KOPT-K1 (cell line): Measurements from ENCODE around the gene PTPRD.
"Not testable (repeated sequence)": the region's sequence is repeated elsewhere in the genome, so short reads cannot be mapped to it uniquely, and the experiment has no call there.

Experiments
- H3K27ac ChIP-seq: fragments of 200-600 bp; sonication (generic); 2 replicates; pipeline ENCODE4 v1.5.1; 2016; ENCODE audit warnings: antibody characterized with exemption, mild to moderate bottlenecking, low read depth, low read length; ENCODE audit not compliant: poor library complexity, severe bottlenecking
- H3K36me3 ChIP-seq: fragments of 200-600 bp; sonication (generic); 2 replicates; pipeline ENCODE4 v1.5.1; 2017; ENCODE audit warnings: antibody characterized with exemption, mild to moderate bottlenecking, low read length, moderate library complexity; ENCODE audit not compliant: insufficient read depth
- H3K9me3 ChIP-seq: fragments of 200-600 bp; sonication (generic); 2 replicates; pipeline ENCODE4 v1.5.1; 2017; ENCODE audit warnings: antibody characterized with exemption, low read length, mild to moderate bottlenecking; ENCODE audit not compliant: insufficient read depth, poor library complexity, severe bottlenecking

PTPRD gene

DNA sequence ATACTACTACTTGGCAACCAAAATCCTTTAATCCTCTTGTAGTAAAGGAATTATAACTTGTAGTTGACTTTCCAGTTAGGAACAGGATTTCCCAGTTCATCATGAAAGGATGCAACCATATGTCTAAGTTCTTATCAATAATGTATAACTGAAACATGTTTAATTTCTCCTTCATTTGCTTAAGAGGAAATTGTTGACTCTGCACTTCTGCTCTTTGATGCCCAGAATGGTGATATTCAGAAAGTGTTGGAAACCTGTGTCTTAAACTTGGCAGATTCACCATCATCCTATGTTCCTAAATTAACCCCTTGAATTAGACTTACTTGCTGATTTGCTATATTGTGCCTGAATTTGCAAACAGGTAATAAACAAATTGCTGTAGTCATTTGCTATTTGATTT is 201.5 kb downstream of the PTPRD start:
- Histone ChIP-seq H3K27ac (no peak overlapping the region), H3K9me3 (no peaks in the 10 kb centered on the region), H3K36me3 (no peaks in the 10 kb centered on the region)

DNA sequence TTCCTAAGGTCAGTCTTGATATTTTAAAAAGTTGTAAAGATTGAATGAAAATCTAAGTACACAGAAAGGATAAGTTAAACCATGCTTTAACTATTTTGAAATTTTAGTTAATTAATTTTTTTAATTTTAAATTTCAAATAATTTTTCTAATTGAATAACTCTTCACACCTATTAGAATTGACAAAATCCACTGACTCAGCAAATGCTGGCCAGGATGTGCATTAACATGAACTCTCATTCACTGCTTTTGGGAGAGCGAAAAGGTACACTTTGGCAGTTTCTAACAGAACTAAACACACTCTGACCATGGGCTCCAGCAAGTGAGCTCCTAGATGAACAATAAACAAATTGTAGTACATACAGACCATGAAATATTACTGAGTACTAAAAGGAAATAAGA is 209.5 kb downstream of the PTPRD start:
- no peaks in the 10 kb centered on the region for H3K36me3 ChIP-seq
- H3K27ac ChIP-seq, result no peak overlapping the region

GRCh38 chr9:10396615-10397014 is 216.2 kb downstream of the PTPRD start:
- no peaks in the 10 kb centered on the region for H3K36me3 ChIP-seq
- no peak overlapping the region for H3K27ac ChIP-seq
- no peaks in the 10 kb centered on the region for H3K9me3 ChIP-seq

More for the DNA sequence above, 209.5 kb downstream of the PTPRD start:
- no peaks in the 10 kb centered on the region for H3K9me3 ChIP-seq

DNA sequence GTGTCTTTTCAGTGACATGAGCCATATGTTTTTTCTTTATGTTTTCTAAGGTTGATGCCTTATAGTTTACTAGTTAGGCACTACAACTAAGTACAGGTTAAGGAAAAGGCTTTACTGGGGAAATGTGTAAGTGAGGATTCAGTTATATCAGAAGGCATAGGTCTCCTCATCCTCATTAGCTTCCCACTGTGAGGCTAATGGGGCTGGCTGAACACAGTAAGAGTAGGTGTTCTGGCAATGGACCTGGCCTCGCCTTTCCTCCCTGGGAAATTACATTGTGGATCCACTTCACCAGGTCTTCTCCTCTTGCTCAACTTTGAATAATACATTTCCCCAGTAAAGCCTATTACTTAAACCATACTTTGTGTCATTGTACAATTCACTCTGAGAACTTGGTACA is 225.5 kb downstream of the PTPRD start:
- no peaks in the 10 kb centered on the region for H3K36me3 ChIP-seq
- no peak overlapping the region for H3K27ac ChIP-seq
- no peaks in the 10 kb centered on the region for H3K9me3 ChIP-seq

DNA sequence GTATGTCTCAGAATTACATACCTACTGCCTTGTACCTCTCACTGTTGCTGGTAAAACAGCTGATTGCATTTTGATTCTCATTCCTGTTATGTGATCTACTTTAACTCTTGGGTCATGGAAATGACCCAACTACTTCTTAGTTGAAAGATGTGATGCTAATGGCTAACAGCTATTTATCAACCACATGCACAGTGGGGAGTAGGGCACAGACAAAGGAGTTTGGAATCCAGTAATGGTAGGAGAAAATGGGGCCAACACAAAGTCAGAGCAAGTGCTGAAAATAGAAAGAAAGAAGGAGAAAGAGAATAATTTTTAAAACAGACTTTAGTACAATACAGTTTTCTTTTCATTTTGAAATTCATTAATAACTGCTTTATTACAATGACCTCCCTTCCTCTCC is 241.0 kb downstream of the PTPRD start:
- Histone ChIP-seq H3K9me3 (no peaks in the 10 kb centered on the region), H3K36me3 (no peaks in the 10 kb centered on the region)

DNA sequence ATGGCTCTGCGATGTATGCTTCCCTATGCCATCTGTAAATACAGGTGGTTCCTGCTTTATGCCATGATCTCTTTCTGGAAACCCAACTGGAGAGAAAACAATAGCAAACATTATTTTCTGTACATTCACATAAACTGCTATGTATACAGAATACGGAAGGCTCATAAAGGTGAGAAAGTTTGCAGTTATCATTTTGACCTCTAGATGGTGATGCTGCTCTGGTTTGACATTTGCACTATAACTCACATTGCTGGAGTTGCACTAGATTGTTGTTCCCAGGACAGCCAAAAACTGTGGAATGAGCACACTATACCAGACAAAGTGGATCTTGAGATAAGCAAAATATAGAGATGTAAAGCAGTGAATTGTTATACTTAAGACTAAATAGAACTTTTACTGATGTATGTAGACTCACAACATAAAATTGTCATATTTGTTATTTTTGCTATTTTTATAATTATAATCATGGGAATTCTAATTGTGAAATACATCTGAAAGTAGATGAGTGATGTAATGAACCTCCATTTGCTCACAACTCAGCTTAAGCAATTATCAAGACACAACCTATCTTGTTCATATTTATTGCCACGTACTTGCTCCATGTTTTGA is 246.5 kb downstream of the PTPRD start:
- no peaks in the 10 kb centered on the region for H3K36me3 ChIP-seq
- H3K27ac ChIP-seq, result no peak overlapping the region
- no peaks in the 10 kb centered on the region for H3K9me3 ChIP-seq

More for the DNA sequence above, 241.0 kb downstream of the PTPRD start:
- H3K27ac ChIP-seq, result no peak overlapping the region

DNA sequence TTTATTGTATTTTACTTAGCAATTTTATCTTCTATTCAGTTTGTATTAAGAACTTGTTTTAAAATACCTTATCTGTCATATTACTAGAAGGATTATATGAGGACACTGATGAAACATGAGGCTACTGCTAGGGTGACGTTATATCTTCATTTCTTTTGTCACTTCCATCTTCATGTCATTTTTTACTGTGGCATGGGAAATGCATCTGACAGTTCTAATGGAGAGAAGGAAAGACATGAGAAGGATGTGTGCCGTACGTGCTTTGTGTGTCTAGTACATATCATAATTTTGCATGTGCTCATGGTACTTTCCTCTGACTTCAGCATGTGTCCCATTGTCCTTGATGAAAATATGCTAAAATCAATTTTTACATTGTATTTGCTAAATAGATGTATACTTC is 258.2 kb downstream of the PTPRD start:
- Histone ChIP-seq H3K27ac (no peak overlapping the region), H3K36me3 (no peaks in the 10 kb centered on the region), H3K9me3 (no peaks in the 10 kb centered on the region)

- H3K27ac ChIP-seq, H3K9me3 ChIP-seq, H3K36me3 ChIP-seq: not testable (repeated sequence)
Measured at GRCh38 chr9:10345621-10346020, 267.2 kb downstream of the PTPRD start.

DNA sequence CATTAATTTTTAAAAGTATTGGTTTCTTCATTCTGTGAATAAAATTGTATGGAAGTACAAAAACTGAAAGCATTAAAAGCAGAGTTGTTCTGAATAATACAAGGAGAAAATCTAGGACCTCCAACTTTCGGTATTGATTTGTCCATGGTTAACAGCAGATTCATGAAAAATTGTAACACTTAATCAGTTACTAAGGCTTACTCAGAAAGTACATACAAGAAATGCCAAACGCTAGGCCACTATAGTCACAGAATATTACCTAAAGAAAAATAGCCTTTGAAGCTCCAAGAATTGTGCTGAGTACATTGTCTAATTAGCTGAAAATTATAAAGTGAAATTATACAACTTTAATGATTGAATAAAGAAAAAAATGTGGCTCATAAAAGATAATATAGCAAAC is 271.7 kb downstream of the PTPRD start:
- H3K27ac ChIP-seq, result no peak overlapping the region
- H3K36me3 ChIP-seq, result no peaks in the 10 kb centered on the region
- no peaks in the 10 kb centered on the region for H3K9me3 ChIP-seq

GRCh38 chr9:10339152-10339551 is 273.6 kb downstream of the PTPRD start:
- no peaks in the 10 kb centered on the region for H3K36me3 ChIP-seq
- no peaks in the 10 kb centered on the region for H3K9me3 ChIP-seq
- no peak overlapping the region for H3K27ac ChIP-seq

DNA sequence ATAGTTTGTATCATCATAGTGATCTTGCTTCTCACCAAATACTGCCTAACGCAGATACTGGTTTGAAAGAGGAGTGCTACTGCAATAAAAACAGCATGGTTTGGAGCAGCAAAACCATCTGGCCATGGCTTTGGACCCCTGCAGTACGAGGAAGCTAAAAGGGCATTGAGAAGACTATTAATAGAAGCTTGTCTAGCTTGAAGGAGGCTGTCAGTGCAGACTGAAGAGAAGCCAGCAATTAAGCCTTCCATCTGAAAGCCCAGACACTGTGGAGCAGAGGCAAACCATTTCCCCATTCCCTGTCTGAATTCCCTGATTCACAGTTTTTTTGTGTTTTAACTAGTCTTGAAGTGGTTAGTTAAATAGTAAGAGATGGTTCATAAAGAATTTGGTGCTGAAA is 281.6 kb downstream of the PTPRD start:
- no peaks in the 10 kb centered on the region for H3K36me3 ChIP-seq
- no peaks in the 10 kb centered on the region for H3K9me3 ChIP-seq
- H3K27ac ChIP-seq, result no peak overlapping the region

GRCh38 chr9:10282084-10282483 is 330.7 kb downstream of the PTPRD start:
- H3K36me3 ChIP-seq, result no peaks in the 10 kb centered on the region
- no peak overlapping the region for H3K27ac ChIP-seq
- no peaks in the 10 kb centered on the region for H3K9me3 ChIP-seq

GRCh38 chr9:10274988-10275387 is 337.8 kb downstream of the PTPRD start:
- H3K9me3 ChIP-seq, result no peaks in the 10 kb centered on the region

DNA sequence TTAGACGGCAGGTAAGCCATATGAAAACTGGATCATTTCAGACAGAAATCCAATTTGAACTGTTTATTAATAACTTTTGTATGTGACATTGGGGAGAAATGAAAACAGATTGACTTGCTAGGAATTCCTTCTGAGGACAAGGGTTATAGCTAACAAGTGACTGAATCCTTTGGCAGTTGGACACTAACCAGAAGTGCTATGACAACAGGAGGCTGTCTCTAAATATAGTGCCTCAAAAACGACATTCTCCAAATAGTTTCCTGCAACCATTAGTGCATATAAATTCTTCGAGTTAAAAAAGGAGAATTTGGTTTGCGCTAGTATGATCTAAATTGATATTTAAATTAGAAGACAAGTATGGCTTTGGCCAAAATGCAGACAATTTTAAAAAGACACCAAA is 338.6 kb downstream of the PTPRD start:
- H3K36me3 ChIP-seq, result no peaks in the 10 kb centered on the region
- no peaks in the 10 kb centered on the region for H3K9me3 ChIP-seq
- H3K27ac ChIP-seq, result no peak overlapping the region

More at GRCh38 chr9:10274988-10275387, 337.8 kb downstream of the PTPRD start:
- Histone ChIP-seq H3K27ac (no peak overlapping the region), H3K36me3 (no peaks in the 10 kb centered on the region)

- Histone ChIP-seq H3K36me3 (no peaks in the 10 kb centered on the region), H3K27ac (no peak overlapping the region), H3K9me3 (no peaks in the 10 kb centered on the region)
Measured at GRCh38 chr9:10272830-10273229, 340.0 kb downstream of the PTPRD start.
